ENCODE results near the gene EVA1B.

Gene EVA1B

DNA sequence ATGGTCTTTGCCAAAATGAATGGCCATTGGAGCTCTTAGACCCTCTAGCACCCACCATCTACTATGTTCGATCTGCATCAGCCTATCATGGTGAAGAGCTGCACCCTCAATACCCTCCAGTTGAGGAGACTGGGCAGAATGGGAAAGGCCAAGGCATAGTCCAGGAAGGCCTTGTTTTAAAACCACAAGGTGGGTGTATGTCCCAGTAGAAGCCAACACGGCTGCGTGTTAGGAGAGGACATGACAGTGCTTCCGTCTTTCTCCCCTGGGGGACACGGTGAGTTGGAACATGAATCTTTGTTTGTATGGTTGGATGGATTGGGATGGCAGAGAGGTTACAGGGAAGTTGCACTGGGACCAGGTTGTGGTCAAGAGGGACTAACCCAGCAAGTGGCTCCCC lies 35.9 kb downstream of the EVA1B start:
- no peak overlapping the region for H3K4me3 ChIP-seq (replicated peaks; ENCODE audit: insufficient read depth, low read length)
- DNase-seq (ENCODE audit: low read depth in 1 of 2, low spot score in 1 of 2): no peak
- no peak overlapping the region for H3K27ac ChIP-seq (replicated peaks)
- TF ChIP-seq SPI1 (IDR thresholded peaks at IDR 0.05; ENCODE audit: borderline replicate concordance, low read depth) (no peak), GABPA (IDR thresholded peaks at IDR 0.05; ENCODE audit: low read depth) (no peak)
- TF ChIP-seq, protein P1, sequence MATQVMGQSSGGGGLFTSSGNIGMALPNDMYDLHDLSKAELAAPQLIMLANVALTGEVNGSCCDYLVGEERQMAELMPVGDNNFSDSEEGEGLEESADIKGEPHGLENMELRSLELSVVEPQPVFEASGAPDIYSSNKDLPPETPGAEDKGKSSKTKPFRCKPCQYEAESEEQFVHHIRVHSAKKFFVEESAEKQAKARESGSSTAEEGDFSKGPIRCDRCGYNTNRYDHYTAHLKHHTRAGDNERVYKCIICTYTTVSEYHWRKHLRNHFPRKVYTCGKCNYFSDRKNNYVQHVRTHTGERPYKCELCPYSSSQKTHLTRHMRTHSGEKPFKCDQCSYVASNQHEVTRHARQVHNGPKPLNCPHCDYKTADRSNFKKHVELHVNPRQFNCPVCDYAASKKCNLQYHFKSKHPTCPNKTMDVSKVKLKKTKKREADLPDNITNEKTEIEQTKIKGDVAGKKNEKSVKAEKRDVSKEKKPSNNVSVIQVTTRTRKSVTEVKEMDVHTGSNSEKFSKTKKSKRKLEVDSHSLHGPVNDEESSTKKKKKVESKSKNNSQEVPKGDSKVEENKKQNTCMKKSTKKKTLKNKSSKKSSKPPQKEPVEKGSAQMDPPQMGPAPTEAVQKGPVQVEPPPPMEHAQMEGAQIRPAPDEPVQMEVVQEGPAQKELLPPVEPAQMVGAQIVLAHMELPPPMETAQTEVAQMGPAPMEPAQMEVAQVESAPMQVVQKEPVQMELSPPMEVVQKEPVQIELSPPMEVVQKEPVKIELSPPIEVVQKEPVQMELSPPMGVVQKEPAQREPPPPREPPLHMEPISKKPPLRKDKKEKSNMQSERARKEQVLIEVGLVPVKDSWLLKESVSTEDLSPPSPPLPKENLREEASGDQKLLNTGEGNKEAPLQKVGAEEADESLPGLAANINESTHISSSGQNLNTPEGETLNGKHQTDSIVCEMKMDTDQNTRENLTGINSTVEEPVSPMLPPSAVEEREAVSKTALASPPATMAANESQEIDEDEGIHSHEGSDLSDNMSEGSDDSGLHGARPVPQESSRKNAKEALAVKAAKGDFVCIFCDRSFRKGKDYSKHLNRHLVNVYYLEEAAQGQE (IDR thresholded peaks at IDR 0.05; ENCODE audit: insufficient replicate concordance, low read depth): no peak
- H3K27me3 ChIP-seq (ENCODE audit: insufficient read depth, poor library complexity, severe bottlenecking): no peaks in the 10 kb centered on the region

DNA sequence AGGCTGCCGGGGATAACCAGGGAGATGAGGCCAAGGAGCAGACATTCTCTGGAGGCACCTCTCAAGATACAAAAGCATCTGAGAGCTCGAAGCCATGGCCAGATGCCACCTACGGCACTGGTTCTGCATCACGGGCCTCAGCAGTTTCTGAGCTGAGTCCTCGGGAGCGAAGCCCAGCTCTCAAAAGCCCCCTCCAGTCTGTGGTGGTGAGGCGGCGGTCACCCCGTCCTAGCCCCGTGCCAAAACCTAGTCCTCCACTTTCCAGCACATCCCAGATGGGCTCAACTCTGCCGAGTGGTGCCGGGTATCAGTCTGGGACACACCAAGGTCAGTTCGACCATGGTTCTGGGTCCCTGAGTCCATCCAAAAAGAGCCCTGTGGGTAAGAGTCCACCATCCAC lies 36.6 kb downstream of the EVA1B start:
- no peak overlapping the region for H3K4me3 ChIP-seq (replicated peaks; ENCODE audit: insufficient read depth, low read length)
- no peak for DNase-seq (ENCODE audit: low read depth in 1 of 2, low spot score in 1 of 2)
- TF ChIP-seq, protein P2, sequence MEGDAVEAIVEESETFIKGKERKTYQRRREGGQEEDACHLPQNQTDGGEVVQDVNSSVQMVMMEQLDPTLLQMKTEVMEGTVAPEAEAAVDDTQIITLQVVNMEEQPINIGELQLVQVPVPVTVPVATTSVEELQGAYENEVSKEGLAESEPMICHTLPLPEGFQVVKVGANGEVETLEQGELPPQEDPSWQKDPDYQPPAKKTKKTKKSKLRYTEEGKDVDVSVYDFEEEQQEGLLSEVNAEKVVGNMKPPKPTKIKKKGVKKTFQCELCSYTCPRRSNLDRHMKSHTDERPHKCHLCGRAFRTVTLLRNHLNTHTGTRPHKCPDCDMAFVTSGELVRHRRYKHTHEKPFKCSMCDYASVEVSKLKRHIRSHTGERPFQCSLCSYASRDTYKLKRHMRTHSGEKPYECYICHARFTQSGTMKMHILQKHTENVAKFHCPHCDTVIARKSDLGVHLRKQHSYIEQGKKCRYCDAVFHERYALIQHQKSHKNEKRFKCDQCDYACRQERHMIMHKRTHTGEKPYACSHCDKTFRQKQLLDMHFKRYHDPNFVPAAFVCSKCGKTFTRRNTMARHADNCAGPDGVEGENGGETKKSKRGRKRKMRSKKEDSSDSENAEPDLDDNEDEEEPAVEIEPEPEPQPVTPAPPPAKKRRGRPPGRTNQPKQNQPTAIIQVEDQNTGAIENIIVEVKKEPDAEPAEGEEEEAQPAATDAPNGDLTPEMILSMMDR (IDR thresholded peaks at IDR 0.05; ENCODE audit: insufficient read depth, low read length): no peak
- TF ChIP-seq GABPA (IDR thresholded peaks at IDR 0.05; ENCODE audit: low read depth): no peak
- TF ChIP-seq, protein P1 (IDR thresholded peaks at IDR 0.05; ENCODE audit: insufficient replicate concordance, low read depth): no peak
- TF ChIP-seq SPI1 (IDR thresholded peaks at IDR 0.05; ENCODE audit: borderline replicate concordance, low read depth): no peak
- TF ChIP-seq POLR2AphosphoS5 (IDR thresholded peaks at IDR 0.05; ENCODE audit: low read depth): no peak
- no peak overlapping the region for H3K27ac ChIP-seq (replicated peaks)
- H3K27me3 ChIP-seq (ENCODE audit: insufficient read depth, poor library complexity, severe bottlenecking): no peaks in the 10 kb centered on the region

DNA sequence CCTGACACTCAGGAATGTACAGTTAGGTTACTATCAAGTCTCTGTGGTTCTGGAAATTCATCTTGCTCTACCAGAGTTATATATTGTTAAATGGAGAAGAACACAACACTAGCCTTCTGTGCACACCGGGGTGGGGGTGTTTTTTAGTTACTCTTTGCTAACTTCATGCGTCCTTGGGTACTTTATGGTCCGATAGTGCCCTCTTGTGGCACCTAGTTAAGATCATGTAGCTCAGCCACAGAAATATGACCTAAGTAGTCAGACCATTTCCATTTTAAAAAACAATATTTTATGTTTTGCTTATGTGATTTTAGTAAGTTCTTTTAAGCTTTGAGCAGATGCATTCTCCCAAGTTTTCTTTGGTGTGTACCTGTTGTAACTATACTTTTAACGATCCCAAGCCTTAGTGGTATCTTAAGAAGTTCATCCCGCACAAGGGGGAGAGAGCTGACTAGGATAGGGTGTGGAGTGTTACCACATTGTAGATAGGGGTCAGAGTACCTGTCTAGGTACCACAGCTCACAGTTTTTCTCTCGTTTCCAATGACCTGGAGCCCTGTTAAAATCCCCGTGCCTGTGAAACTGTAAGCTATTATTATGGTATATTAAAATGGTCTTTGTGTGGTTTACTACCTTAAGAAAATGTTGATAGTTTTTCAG lies 37.9 kb downstream of the EVA1B start:
- TF ChIP-seq GABPA (IDR thresholded peaks at IDR 0.05; ENCODE audit: low read depth) (no peak), SPI1 (IDR thresholded peaks at IDR 0.05; ENCODE audit: borderline replicate concordance, low read depth) (no peak), POLR2AphosphoS5 (IDR thresholded peaks at IDR 0.05; ENCODE audit: low read depth) (no peak)
- TF ChIP-seq, protein P2 (IDR thresholded peaks at IDR 0.05; ENCODE audit: insufficient read depth, low read length): peak; percentile 56
- TF ChIP-seq, protein P1 (IDR thresholded peaks at IDR 0.05; ENCODE audit: insufficient replicate concordance, low read depth): no peak
- H3K27ac ChIP-seq (replicated peaks): no peak overlapping the region
- DNase-seq (ENCODE audit: low read depth in 1 of 2, low spot score in 1 of 2): peak; percentile 66 to 78

More for the DNA sequence above, 37.9 kb downstream of the EVA1B start:
- Histone ChIP-seq H3K27me3 (ENCODE audit: insufficient read depth, poor library complexity, severe bottlenecking) (no peaks in the 10 kb centered on the region), H3K4me3 (replicated peaks; ENCODE audit: insufficient read depth, low read length) (no peak overlapping the region)
